Measurements from ENCODE around the gene SLC15A4. TPM values are rescaled to one million over a fixed set of nuclear protein-coding genes. Genes with fewer than 3 reads are reported as not detected.

SLC15A4 gene
- total and polyA plus RNA-seq, 9 of the 15 experiments (the other 6 are each of a cell fraction or from before 2014, with no cell fraction given): 5.5 to 20.8 (median 10.1) TPM

DNA sequence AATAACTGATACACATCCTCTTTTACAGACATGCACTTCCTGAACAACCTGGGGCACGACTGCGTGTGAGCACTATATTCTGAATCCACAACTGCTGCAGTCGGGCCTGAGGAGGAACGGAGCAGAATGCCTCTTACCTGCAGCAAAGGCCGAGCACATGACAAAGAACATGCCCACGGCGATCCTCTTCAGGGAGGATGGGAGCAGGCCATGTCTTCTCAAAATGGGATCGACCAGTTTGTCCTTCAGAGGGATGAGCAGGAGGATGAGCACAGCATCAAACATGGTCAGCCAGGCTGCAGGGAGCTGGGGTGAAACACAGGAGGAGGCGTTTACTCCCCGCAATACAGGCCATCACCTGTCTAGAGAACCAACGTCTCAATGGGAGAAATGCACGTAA lies 15.1 kb downstream of the SLC15A4 start:
- Histone ChIP-seq H3K4me3 (no peak overlapping the region), H2AFZ (ENCODE audit: low read depth, low read length) (no peak overlapping the region), H3K9ac (ENCODE audit: insufficient read depth in 1 of 2, low read depth in 2 of 2, low read length in 2 of 2) (no peak overlapping the region), H3K36me3 (ENCODE audit: control insufficient read depth, insufficient read depth, low read length) (peaks cover 59% of the 10 kb centered on the region), H3K27ac (ENCODE audit: extremely low read depth, low read depth, low read length) (no peak overlapping the region), H3K9me1 (ENCODE audit: control insufficient read depth, insufficient read depth, low read length) (no peaks in the 10 kb centered on the region), H3K9me3 (replicated peaks; ENCODE audit: control insufficient read depth, insufficient read depth, low read depth, low read length) (no peaks in the 10 kb centered on the region), H3K79me2 (ENCODE audit: control insufficient read depth, insufficient read depth, low read length) (peaks cover 10% of the 10 kb centered on the region; the same call in 2 of the 3 replicates), H3K4me1 (replicated peaks in 1 of 2; ENCODE audit: control insufficient read depth in 2 of 2, insufficient read depth in 2 of 2, low read length in 2 of 2) (no peaks in the 10 kb centered on the region), H3K27me3 (ENCODE audit: control insufficient read depth in 2 of 2, insufficient read depth in 2 of 2, low read length in 2 of 2) (no peaks in the 10 kb centered on the region), H4K20me1 (replicated peaks; ENCODE audit: control insufficient read depth, insufficient read depth, low read length) (no peaks in the 10 kb centered on the region), H3K4me2 (ENCODE audit: insufficient read depth, low read length) (no peak overlapping the region)
- no peak for TF ChIP-seq FOXK2 (conservative IDR thresholded peaks at IDR 0.05 in 1 of 2, IDR thresholded peaks at IDR 0.05 in 1 of 2; ENCODE audit: low read depth in 2 of 2)
- no TSS peak for BruUV-seq (replicated peaks)
- intact Hi-C loops (cut with micrococcal nuclease) (no loop called here), in situ Hi-C loops (cut with MboI) (no loop called here)
- CTCF ChIA-PET (ENCODE audit: low intra/inter-chr PET ratio): no interaction called here
- no peak for ATAC-seq
- no peak for DNase-seq (ENCODE audit: extremely low read depth in 1 of 4, low spot score in 3 of 4)
- POLR2A ChIA-PET: no interaction called here
- WGBS (ENCODE audit: insufficient coverage, low coverage, missing lambda C conversion rate): 86% methylated on average over 11 of the region's 12 CpGs
- no peak for FAIRE-seq

DNA sequence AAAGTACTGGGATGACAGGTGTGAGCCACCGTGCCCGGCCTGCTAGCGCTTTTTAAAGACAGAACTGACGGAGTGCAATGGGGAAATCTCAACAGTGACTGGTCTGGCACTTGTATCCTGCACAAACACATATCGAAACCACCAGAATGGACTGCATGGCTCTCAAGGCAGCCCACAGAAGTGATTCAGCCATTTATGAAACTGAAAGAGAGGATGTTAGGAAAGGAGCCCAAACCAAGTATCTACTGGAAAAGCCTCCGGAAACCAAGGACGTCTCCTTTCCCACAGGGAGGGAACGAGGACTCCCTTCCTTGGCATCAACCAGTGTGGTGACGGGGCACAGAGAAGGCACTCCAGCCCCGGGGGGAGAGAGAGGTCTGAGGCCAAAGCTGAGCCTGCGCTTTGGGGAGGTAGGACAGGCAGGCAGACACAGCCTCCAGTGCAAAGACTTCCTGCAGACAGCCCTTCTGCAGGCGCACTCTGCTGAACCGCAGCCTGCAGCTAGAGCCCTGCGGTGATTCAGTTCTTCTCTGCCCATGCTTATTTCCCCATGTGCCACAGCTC lies 16.5 kb downstream of the SLC15A4 start:
- Histone ChIP-seq H3K4me1 (replicated peaks in 1 of 2; ENCODE audit: control insufficient read depth in 2 of 2, insufficient read depth in 2 of 2, low read length in 2 of 2) (no peaks in the 10 kb centered on the region), H3K9ac (ENCODE audit: insufficient read depth in 1 of 2, low read depth in 2 of 2, low read length in 2 of 2) (no peak overlapping the region), H3K9me3 (replicated peaks; ENCODE audit: control insufficient read depth, insufficient read depth, low read depth, low read length) (no peaks in the 10 kb centered on the region), H3K27ac (ENCODE audit: extremely low read depth, low read depth, low read length) (no peak overlapping the region), H3K27me3 (ENCODE audit: control insufficient read depth in 2 of 2, insufficient read depth in 2 of 2, low read length in 2 of 2) (no peaks in the 10 kb centered on the region), H3K4me3 (no peak overlapping the region), H3K79me2 (ENCODE audit: control insufficient read depth, insufficient read depth, low read length) (peaks cover 12% of the 10 kb centered on the region; the same call in 2 of the 3 replicates), H4K20me1 (replicated peaks; ENCODE audit: control insufficient read depth, insufficient read depth, low read length) (no peaks in the 10 kb centered on the region), H3K9me1 (ENCODE audit: control insufficient read depth, insufficient read depth, low read length) (no peaks in the 10 kb centered on the region), H3K36me3 (ENCODE audit: control insufficient read depth, insufficient read depth, low read length) (peaks cover 50% of the 10 kb centered on the region), H2AFZ (ENCODE audit: low read depth, low read length) (no peak overlapping the region), H3K4me2 (ENCODE audit: insufficient read depth, low read length) (no peak overlapping the region)
- ATAC-seq: no peak
- intact Hi-C loops (cut with micrococcal nuclease): no loop called here
- no TSS peak for BruUV-seq (replicated peaks)
- no peak for FAIRE-seq
- 95% methylated on average over 11 of the region's 14 CpGs for WGBS (ENCODE audit: insufficient coverage, low coverage, missing lambda C conversion rate)
- POLR2A ChIA-PET: interaction anchor here (1.3 kb wide), 1 partner anchor 17 kb away, joined by 5 read pairs; the partner anchor contains the start of gene SLC15A4
- no peak for DNase-seq (ENCODE audit: extremely low read depth in 1 of 4, low spot score in 3 of 4)
- CTCF ChIA-PET (ENCODE audit: low intra/inter-chr PET ratio): no interaction called here
- in situ Hi-C loops (cut with MboI): no loop called here
- TF ChIP-seq LARP7 (IDR thresholded peaks at IDR 0.05): no peak
- no peak for TF ChIP-seq ZNF140 (CRISPR knock-in tag; IDR thresholded peaks at IDR 0.05)
- TF ChIP-seq, protein P1, sequence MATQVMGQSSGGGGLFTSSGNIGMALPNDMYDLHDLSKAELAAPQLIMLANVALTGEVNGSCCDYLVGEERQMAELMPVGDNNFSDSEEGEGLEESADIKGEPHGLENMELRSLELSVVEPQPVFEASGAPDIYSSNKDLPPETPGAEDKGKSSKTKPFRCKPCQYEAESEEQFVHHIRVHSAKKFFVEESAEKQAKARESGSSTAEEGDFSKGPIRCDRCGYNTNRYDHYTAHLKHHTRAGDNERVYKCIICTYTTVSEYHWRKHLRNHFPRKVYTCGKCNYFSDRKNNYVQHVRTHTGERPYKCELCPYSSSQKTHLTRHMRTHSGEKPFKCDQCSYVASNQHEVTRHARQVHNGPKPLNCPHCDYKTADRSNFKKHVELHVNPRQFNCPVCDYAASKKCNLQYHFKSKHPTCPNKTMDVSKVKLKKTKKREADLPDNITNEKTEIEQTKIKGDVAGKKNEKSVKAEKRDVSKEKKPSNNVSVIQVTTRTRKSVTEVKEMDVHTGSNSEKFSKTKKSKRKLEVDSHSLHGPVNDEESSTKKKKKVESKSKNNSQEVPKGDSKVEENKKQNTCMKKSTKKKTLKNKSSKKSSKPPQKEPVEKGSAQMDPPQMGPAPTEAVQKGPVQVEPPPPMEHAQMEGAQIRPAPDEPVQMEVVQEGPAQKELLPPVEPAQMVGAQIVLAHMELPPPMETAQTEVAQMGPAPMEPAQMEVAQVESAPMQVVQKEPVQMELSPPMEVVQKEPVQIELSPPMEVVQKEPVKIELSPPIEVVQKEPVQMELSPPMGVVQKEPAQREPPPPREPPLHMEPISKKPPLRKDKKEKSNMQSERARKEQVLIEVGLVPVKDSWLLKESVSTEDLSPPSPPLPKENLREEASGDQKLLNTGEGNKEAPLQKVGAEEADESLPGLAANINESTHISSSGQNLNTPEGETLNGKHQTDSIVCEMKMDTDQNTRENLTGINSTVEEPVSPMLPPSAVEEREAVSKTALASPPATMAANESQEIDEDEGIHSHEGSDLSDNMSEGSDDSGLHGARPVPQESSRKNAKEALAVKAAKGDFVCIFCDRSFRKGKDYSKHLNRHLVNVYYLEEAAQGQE (IDR thresholded peaks at IDR 0.05; ENCODE audit: borderline replicate concordance): no peak
- TF ChIP-seq, protein P1 (CRISPR knock-in tag; IDR thresholded peaks at IDR 0.05; ENCODE audit: low read depth): no peak
- TF ChIP-seq ZC3H11A (IDR thresholded peaks at IDR 0.05; ENCODE audit: low read depth, low read length): no peak
- no peak for TF ChIP-seq ZNF274 (IDR thresholded peaks at IDR 0.05; ENCODE audit: borderline replicate concordance, low read depth, low read length)
